IPS DF 6.9 (cell line): ENCODE measurements around the gene SLC25A22.

Experiments used
- DNase-seq: peaks from one replicate; pipeline ENCODE4 v3.0.0-alpha.2; 2013; ENCODE audit warnings: low read depth, low spot score
- H3K27ac ChIP-seq: one replicate; pipeline ENCODE4 v1.5.1; 2013; ENCODE audit warnings: low read length, control low read depth
- H3K27me3 ChIP-seq: 2 replicates; pipeline ENCODE4 v1.6.1; 2013; ENCODE audit warnings: mild to moderate bottlenecking, low read length; ENCODE audit not compliant: control insufficient read depth, insufficient read depth
- H3K36me3 ChIP-seq: 2 replicates; pipeline ENCODE4 v1.6.1; 2013; ENCODE audit warnings: low read length; ENCODE audit not compliant: control insufficient read depth, insufficient read depth
- H3K4me1 ChIP-seq: 2 replicates; pipeline ENCODE4 v1.6.1; 2013; ENCODE audit warnings: low read length; ENCODE audit not compliant: control insufficient read depth, insufficient read depth
- H3K4me3 ChIP-seq: 2 replicates; pipeline ENCODE4 v1.5.1; 2013; ENCODE audit warnings: mild to moderate bottlenecking, low read length
- H3K9me3 ChIP-seq: 2 replicates; pipeline ENCODE4 v1.6.1; 2013; ENCODE audit warnings: low read length, inconsistent platforms; ENCODE audit not compliant: control insufficient read depth, insufficient read depth
- WGBS: extraction: QIAGEN DNeasy Blood & Tissue Kit; methylation state at CpG from one replicate; pipeline ENCODE4 v1.1.7; 2013; ENCODE audit warnings: mixed read lengths, missing lambda C conversion rate; ENCODE audit not compliant: insufficient read length, insufficient coverage; 5-methylcytosine and 5-hydroxymethylcytosine counted together

SLC25A22 gene

DNA sequence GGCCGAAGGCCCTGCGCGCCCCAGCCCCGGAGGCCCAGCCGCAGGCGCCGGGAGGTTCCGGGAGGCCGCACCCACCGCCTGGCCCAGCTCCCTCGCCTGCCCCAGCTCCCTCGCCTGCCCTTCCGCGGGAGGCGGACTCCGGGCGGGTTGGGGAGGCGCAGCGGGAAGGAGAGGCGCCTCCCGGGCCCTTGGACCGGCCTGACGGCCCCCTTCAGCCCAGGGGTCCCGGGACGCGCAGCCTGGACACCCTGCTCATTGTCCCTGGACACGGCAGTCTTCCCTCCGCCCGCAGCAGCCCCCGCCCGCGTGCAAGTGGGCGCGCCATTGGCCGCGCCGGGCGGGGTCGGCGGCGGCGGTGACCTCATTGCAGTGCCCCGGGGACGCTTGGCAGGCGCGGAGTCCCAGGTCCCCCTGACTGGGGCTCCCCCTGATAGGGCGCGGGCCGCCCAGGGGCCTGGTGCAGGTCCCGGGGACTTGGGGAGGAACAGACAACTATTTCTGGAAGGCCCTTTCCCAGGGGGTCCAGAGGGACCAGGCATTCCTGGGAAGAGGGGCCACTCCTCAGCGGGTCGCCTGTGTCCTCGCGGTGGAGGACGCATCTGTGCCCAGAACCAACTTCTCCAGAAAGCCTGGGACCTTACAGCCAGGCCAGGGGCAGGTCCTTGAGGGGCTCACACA is 35.2 kb upstream of the SLC25A22 start:
- Histone ChIP-seq H3K9me3 (no peaks in the 10 kb centered on the region), H3K4me3 (peak overlapping the region; percentile 59), H3K27ac (no peak overlapping the region), H3K27me3 (peaks cover 6% of the 10 kb centered on the region; the same call in 1 of the 2 replicates), H3K4me1 (peaks cover 24% of the 10 kb centered on the region), H3K36me3 (peaks cover 6% of the 10 kb centered on the region)
- no peak for DNase-seq
- no CpG with 5 or more reads among the region's 55 CpGs for WGBS

GRCh38 chr11:832529-833113 is 34.5 kb upstream of the SLC25A22 start, which contains the start of gene CD151:
CD151 (plus strand) TSS chr11:832952; CDS start chr11:836070, 3,118 bp downstream.
- Histone ChIP-seq H3K27ac (no peak within 1 kb of the TSS), H3K4me1 (peaks cover 28% of the 10 kb centered on the region), H3K36me3 (peaks cover under 1% of the 10 kb centered on the region), H3K4me3 (peak within 1 kb of the TSS; percentile 59), H3K9me3 (no peaks in the 10 kb centered on the region), H3K27me3 (peaks cover 6% of the 10 kb centered on the region; the same call in 1 of the 2 replicates)
- DNase-seq = no peak
- no CpG with 5 or more reads among the region's 67 CpGs for WGBS

- no CpG with 5 or more reads among the region's 23 CpGs for WGBS
- H3K4me3 ChIP-seq = peak overlapping the region; percentile 59; the same call in 1 of the 2 replicates
- H3K27ac ChIP-seq = no peak overlapping the region
- peaks cover 6% of the 10 kb centered on the region; the same call in 1 of the 2 replicates for H3K27me3 ChIP-seq
- no peaks in the 10 kb centered on the region for H3K36me3 ChIP-seq
- no peaks in the 10 kb centered on the region for H3K9me3 ChIP-seq
- DNase-seq = no peak
- peaks cover 28% of the 10 kb centered on the region for H3K4me1 ChIP-seq
Measured at GRCh38 chr11:831961-832528, 34.0 kb upstream of the SLC25A22 start.

GRCh38 chr11:831118-831864 is 33.2 kb upstream of the SLC25A22 start:
- peaks cover 6% of the 10 kb centered on the region; the same call in 1 of the 2 replicates for H3K27me3 ChIP-seq
- no peak overlapping the region; the same call in 1 of the 2 replicates for H3K4me3 ChIP-seq
- H3K36me3 ChIP-seq = no peaks in the 10 kb centered on the region
- no peaks in the 10 kb centered on the region for H3K9me3 ChIP-seq
- H3K4me1 ChIP-seq = peaks cover 28% of the 10 kb centered on the region
- DNase-seq = no peak
- no CpG with 5 or more reads among the region's 31 CpGs for WGBS
- H3K27ac ChIP-seq = no peak overlapping the region

DNA sequence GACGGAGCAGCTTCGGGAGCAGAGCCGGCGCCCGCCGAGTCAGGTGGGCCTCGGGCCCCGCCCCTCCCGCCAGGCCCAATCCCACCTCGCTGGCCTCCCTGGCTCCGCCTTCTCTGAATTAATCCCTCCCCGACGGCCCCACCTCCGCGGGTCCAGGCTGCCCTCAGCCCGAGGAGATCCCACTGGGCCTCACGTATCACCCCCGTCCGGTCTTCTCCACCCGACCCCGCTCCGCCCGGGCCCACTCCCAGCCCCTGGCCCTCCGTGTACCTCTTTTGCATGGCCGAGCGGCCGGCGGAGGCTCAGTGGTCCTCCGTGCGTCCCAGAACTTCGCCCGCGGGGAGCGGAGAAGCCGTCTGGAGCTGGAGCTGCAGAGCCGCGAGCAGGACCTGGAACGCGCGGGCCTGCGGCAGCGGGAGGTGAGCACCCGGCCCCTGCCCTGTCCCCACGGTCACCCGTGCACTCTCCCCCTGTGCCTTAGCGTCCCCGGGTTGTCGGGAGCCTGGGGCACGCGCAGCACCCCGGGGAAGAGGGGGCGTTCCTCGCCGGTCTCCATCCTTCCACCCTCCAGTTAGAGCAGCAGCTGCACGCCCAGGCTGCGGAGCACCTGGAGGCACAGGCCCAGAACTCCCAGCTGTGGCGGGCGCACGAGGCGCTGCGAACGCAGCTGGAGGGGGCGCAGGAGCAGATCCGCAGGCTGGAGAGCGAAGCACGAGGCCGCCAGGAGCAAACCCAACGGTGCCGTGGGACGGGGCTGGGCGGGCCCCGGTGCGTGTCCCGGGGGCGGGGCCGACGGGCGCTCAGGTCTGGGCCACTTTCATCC is 32.4 kb upstream of the SLC25A22 start:
- Histone ChIP-seq H3K27ac (no peak overlapping the region), H3K27me3 (peaks cover 6% of the 10 kb centered on the region; the same call in 1 of the 2 replicates), H3K36me3 (no peaks in the 10 kb centered on the region), H3K9me3 (no peaks in the 10 kb centered on the region), H3K4me1 (peaks cover 28% of the 10 kb centered on the region), H3K4me3 (peak overlapping the region; percentile 51; the same call in 1 of the 2 replicates)
- no CpG with 5 or more reads among the region's 78 CpGs for WGBS
- no peak for DNase-seq

GRCh38 chr11:829847-830294 is 31.8 kb upstream of the SLC25A22 start:
- Histone ChIP-seq H3K27me3 (peaks cover 6% of the 10 kb centered on the region; the same call in 1 of the 2 replicates), H3K4me1 (peaks cover 28% of the 10 kb centered on the region), H3K36me3 (no peaks in the 10 kb centered on the region), H3K4me3 (peak overlapping the region; percentile 27; the same call in 1 of the 2 replicates), H3K9me3 (no peaks in the 10 kb centered on the region), H3K27ac (no peak overlapping the region)
- no CpG with 5 or more reads among the region's 39 CpGs for WGBS
- no peak for DNase-seq

DNA sequence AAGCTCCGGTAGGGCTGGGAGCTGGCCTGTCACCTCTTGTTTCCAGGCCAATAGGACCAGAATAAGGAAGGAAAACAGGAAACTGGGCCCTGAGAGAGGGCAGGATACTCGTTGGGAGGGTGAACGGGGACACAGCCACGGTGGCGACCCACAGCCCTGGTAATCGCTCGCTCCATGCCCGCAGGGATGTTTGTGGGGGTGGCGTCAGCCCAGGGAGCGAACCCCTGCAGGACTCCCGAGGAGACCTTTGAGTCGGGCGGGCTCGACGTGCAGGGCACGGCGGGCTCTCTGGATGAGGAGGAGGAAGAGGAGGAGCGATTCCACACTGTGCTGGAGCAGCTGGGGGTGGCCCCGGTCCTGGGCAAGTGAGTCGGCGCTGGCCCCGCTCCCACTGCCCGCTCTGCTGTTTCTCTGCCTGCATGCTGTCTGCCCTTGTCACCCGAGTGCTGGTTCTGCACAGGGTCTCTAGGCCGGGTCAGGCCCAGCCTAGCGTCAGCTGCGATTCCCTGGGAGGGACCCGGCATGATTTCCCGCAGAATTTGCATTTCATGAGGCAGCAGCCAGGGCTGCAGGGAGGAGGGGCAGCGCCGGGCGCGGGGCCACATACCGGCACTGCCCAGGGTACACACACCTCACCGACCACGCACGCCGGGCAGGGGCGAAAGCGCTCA is 31.2 kb upstream of the SLC25A22 start:
- Histone ChIP-seq H3K36me3 (peaks cover 3% of the 10 kb centered on the region; the same call in 1 of the 2 replicates), H3K4me1 (peaks cover 24% of the 10 kb centered on the region), H3K9me3 (no peaks in the 10 kb centered on the region), H3K4me3 (peak overlapping the region; percentile 27; the same call in 1 of the 2 replicates), H3K27ac (no peak overlapping the region), H3K27me3 (peaks cover 6% of the 10 kb centered on the region; the same call in 1 of the 2 replicates)
- DNase-seq = no peak
- no CpG with 5 or more reads among the region's 40 CpGs for WGBS

DNA sequence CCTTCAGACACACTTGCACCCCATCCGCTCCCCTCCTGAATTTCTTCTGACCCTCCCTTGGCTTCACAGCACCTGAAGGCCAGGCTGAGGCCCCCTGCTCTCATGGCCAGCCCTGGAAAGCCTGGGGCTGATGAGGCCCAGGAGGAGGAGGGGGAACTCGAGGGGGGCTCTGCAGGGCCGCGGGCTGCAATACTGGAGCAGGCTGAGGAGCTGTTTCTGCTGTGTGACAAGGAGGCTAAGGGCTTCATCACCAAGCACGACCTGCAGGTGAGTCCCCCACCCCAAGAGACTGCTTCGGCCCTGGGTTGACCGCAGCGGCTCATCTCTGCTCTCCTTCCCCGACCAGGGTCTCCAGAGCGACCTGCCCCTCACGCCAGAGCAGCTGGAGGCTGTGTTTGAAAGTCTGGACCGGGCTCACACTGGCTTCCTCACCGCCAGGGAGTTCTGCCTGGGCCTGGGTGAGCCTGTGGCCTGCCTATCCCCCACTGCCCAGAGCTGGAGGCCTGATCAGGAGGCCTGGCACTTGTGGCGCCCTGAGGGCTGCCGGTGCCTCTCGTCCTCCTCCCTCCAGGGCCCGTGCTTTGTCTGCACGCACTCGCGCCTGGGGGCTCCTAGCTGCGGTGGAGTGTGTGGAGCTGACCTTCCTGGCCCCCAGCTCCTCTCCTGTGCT is 30.6 kb upstream of the SLC25A22 start:
- WGBS = no CpG with 5 or more reads among the region's 21 CpGs
- Histone ChIP-seq H3K36me3 (peaks cover 9% of the 10 kb centered on the region; the same call in 1 of the 2 replicates), H3K27ac (no peak overlapping the region), H3K4me1 (peaks cover 21% of the 10 kb centered on the region), H3K9me3 (no peaks in the 10 kb centered on the region), H3K4me3 (no peak overlapping the region; the same call in 1 of the 2 replicates), H3K27me3 (peaks cover 6% of the 10 kb centered on the region; the same call in 1 of the 2 replicates)
- no peak for DNase-seq

DNA sequence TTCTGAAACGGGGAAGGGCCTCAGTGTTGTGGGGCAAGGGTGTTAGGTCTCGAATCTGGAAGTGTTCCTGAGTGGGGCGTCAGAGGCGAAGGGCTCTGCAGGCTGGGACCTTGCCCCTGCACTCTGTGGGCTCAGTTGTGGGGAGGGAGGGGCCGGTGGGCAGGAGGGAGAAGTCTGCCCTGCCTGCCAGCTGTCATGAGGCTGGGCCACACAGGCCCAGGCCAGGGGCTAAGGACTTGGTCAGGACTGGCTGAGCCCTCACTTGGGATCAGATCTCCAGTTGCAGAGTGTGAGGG is 29.8 kb upstream of the SLC25A22 start, which contains the start of gene CRACR2B:
Gene CRACR2B (plus strand): TSS at position 23 of the 296 bp plus-strand sequence. CDS start 689 bp downstream, outside the sequence.
- Histone ChIP-seq H3K27me3 (peaks cover 6% of the 10 kb centered on the region; the same call in 1 of the 2 replicates), H3K4me1 (peaks cover 21% of the 10 kb centered on the region), H3K4me3 (peak within 1 kb of the TSS; percentile 49; the same call in 1 of the 2 replicates), H3K9me3 (no peaks in the 10 kb centered on the region), H3K36me3 (peaks cover 9% of the 10 kb centered on the region; the same call in 1 of the 2 replicates), H3K27ac (no peak within 1 kb of the TSS)
- no peak for DNase-seq
- WGBS = no CpG with 5 or more reads among the region's 5 CpGs
